Mammary epithelial cell (primary cell): ENCODE data around the gene RIT2.

Source experiments
- CTCF ChIP-seq, 2 donors: IDR thresholded peaks in 1 of 2; conservative IDR thresholded peaks in 1 of 2; 2 replicates each; pipeline ENCODE4 v1.5.1; 2011 to 2012; ENCODE audit warnings: inconsistent platforms in 2 of 2, low read length in 2 of 2, mild to moderate bottlenecking in 2 of 2, control low read depth in 1 of 2, low read depth in 1 of 2; ENCODE audit not compliant: insufficient read depth in 1 of 2; ENCODE audit errors: extremely low read depth in 1 of 2
- EZH2 ChIP-seq: IDR thresholded peaks from 2 replicates; pipeline ENCODE4 v1.6.1; 2012; ENCODE audit warnings: low read length, inconsistent platforms, borderline replicate concordance

DNA sequence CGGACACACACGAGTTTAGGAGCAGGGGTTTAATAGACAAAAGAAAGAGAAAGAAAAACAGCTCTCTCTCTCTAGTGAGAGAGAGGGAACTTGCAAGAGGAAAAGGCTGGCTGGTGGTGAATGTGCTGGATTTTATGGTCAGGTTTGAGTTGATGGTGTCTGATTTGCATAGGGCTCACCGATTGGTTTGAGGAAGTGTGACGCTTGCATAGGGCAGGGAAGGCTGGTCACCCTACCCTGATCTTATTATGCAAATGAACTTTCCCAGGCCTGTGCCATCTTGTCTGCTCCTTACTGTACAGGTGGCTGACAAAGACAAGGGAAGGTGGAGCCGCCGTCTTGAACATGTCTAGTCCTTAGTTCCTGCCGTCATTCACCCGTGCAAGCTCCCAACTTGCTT lies 408.9 kb downstream of the RIT2 start:
- TF ChIP-seq CTCF (conservative IDR thresholded peaks at IDR 0.05 in 1 of 2, IDR thresholded peaks at IDR 0.05 in 1 of 2; ENCODE audit: extremely low read depth in 1 of 2, insufficient read depth in 1 of 2, low read depth in 1 of 2, low read length in 2 of 2) (no peak), EZH2 (no peak)
